DMS79 (cell line): ENCODE data around the gene CPOX.

ENCODE experiments used
- DNase-seq: peaks from one replicate; lab custom pipeline; 2025; lab: John Stamatoyannopoulos, UW

CPOX gene

DNA sequence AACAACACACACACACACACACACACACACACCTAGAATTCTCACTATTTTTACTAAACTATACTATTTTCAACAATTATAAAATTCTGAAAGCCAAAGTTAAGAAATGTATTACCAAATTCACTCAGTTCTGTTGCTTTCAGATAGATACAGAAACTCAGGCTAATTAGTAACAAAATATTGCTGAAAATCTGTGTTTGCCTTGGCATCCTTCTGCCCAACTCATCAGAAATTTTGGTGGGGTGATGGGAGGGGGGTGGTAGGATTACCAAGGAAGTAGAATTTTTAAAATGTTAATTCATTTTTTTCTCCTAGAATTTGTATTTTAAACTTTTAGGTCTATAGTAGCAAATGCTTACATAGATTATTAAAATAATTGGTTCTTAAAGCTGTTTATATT lies 2.7 kb upstream of the CPOX start:
- no peak for DNase-seq

DNA sequence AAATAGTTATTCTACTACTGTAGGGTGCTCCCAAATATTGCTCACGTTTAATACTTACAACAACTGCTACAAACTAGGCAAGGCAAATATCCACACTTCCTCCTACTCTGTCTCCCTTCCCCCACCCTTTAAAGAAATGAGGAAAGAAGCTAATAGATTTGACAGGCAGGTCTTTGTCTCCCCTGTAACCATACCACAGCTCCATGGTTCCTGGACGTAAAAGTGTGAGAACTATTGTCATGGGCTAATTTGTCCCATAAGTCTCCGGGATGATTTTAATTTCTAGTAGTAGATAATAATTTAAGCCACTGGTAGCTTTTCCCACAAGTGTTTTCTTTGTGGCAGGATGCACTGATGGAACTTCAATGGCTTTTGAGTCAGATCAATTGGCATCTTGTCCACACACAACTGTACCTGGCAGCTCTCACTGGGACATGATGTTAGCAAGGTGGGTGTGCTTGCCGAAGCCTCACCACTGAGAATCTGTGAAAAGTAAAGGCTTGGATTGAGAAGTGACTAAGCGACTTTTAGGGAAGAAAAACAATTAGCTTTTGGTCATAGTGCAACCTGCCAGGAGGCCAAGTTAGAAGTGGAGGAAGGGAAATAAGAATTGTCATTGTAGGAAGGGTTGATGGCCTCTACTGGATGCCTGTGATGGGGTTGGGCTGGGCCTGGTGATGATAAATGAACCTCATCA lies 1.4 kb upstream of the CPOX start:
- DNase-seq, result no peak

DNA sequence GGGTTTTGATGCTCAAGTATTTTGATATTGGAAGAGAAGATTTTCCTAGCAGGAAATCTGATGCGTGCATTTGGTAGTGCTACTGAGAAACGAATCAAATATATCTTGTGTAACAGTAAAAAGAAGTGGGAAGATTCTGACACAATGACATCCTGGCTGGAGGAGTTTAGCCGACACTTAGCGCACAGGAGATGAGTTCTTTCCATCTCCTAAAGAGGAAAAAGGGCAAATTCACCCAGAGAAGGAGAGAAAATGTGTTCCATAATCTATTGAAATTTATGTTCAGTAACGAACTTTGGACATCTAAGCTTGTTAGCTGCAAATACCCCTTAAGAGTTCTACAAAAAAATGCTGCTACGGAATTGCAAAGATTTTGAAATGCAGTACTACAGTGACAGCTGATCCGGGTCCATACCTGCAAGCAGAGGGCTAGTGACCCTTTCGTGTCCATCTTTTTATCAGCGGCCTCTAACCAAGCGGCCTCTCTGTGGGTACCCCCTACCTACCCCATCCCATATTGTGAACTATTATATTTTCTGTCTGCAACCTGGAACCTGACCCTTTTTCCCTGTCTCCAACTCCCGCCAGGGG lies 971 bp downstream of the CPOX start:
- DNase-seq, result no peak

DNA sequence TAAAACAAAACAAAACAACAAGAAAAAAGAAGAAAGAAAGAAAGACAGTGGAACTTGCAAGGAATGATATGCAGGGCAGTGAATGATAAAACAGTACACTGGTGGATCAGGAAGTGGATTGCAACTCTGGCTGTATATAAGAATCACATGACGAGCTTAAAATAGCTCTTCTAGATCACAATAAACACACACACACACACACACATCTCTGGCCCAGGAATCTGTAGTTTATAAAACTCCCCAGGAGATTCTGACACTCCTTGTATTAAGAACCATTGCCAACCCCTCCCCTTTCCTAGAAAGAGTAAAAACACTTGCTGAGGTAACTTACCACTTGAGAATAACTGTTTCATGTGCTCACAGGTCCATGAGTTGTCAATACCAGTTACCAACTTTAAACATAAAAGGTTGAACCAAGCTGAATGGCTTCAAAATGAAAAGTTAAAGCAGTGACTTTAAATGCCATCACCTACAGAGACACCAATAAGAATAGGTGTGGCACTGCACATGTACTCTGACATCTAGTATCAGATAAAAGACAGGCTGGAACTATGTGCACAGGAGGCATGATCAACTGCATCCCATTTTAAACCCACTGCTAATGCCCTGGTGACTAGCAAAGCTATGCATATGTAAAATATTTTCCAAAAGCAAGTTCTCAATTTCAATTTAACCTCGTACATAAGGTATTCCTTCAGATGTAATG lies 3.9 kb downstream of the CPOX start:
- no peak for DNase-seq

DNA sequence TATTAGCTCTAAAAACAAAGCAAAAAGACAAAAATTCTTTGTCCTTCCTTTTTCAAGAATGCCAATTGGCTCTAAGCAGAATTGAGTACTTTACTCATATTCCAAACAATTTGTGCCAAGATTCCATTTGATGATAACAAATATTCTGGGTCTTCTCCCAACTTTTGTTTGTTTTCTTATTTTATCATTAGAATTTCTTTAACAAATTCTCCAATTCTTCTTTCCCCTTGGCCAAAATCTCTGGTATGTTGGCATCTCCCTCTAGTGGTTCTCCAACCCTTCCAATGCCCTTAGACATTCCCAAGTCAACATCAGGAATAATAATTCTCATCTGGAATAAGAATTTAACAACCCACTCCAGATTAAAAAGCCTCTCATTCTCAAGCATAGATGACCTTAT lies 5.3 kb downstream of the CPOX start:
- DNase-seq, result no peak

DNA sequence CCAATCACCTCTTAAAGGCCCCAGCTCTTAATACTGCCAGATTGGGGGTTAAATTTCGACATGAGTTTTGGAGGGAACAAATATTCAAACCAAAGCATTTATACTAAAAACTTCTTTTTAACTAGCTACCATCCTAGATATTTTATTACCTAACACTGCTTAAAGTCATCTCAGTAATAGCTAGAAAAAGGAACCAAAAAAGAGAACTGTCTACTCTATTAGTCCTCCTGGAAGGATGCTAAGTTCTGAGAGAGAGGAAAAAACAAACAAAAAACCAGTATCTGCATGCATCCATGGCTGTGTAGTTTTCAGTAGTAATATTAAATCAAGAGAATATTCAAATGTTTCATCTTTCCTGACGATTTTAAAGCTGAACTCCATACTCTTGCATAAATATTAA lies 5.8 kb downstream of the CPOX start:
- DNase-seq, result no peak

DNA sequence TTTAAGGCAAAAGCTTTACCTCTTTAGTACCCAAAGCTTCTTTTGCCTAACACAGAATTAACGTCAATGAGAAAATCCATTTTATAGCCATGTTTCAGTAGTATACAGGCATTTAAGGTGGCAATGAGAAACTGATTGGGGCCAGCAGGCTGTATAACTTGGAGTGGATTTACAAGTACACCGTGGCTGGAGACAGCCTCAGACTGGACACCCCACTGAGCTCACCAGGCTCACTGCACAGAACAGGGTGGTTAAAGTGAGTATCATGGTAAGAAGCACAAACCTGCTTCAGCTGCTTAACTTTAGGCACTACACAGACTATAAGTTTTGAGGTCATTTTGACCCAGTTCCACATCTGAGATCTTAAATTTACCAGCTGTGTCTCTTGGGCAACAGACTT lies 8.9 kb downstream of the CPOX start:
- DNase-seq, result no peak

DNA sequence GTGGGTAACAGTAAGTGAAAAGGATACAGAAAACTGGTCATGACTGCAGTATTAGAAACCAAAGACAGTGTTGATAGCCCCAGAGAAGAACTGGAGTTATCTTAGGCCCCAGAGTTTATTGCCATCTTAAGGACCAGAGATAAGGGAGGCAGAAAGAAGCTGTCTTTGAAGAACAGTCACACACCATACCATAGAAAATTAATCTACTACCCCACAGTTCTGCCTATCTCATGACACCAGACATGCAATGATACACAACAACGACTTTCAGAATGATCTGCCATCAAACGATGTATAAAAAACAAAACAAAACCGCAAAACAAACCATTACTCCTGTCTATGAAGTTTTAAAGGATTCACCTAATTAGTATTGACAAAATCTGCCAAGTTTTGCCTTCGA lies 9.6 kb downstream of the CPOX start:
- DNase-seq, result no peak

DNA sequence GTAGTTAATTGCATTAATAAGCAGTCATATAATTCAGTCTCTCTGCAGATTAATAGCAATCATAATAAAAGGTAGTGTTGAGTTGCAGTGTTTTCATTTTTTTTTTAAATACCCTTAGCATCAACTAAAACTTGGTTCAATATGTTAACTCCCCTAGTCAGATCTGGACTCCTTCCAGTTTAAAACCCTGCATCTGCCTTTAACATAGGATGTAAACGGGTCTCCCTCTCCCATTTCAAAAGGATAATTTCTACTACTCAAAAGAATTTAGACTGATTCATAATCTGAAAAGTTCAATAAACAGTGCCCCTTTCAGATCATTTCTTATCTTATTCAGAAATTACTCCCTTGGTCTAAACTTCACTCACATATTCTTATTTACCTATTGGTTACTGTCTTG lies 11.4 kb downstream of the CPOX start:
- no peak for DNase-seq

DNA sequence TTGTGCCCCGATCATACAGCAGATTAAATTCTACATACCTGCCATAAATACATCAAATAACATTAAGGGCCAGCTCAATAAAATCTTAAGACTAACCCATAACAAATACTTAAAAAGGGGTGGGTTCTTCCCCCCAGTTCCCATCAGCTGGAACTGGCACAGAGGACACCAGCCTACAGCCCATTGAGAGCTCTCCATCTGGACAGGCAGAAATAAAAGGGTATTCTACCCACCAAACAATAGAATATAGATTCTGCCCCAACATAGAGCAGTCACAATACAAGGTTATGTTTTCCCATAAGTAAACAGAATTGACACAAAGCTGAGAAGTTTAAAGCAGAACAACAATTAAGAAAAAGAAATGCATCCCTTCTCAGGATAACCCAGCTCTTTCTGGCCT lies 11.9 kb downstream of the CPOX start:
- no peak for DNase-seq

DNA sequence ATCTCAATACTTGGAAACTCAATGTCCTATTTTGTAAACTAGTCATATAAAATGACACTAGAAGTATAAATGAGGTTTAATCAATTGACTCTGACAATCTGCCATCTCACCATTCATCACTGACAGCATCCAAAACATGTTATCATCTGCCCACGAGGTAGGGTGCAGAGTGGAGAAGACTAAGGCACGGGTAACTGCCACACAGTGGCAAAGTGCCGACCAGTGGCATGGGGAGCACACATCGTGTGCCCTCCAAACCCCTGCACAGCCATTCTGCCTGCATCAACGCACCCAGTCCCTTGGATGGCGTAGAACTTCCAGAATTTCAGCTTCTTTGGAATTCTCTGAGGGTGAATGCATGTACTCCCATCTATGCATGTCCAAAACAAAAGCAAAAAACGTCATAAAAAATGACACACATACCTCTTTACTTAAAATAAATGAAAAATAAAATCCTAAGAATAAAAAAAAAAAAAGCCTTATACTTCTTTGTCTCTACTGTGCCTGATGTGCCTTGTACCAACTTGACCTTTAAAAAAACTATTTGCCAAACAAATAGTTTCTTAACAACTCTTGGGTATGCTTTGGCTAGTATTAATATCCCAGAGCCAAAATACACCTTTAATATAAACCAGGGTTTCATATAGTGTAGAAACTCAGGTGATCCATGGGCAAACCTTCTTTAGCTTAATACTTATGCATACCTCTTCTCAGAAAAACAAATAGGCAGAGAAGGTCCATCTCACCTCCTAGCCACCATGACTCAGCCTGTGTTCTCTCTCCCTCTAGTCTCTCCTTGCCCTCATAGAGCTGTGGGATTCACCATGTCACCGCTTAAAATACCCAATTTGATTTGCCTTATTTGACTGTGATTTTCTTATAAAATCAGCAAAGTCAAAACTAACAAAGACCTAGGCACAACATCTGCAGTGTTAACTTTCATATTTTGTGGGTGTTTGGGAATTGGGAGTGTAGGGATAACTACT lies 12.7 kb downstream of the CPOX start:
- DNase-seq, result no peak

DNA sequence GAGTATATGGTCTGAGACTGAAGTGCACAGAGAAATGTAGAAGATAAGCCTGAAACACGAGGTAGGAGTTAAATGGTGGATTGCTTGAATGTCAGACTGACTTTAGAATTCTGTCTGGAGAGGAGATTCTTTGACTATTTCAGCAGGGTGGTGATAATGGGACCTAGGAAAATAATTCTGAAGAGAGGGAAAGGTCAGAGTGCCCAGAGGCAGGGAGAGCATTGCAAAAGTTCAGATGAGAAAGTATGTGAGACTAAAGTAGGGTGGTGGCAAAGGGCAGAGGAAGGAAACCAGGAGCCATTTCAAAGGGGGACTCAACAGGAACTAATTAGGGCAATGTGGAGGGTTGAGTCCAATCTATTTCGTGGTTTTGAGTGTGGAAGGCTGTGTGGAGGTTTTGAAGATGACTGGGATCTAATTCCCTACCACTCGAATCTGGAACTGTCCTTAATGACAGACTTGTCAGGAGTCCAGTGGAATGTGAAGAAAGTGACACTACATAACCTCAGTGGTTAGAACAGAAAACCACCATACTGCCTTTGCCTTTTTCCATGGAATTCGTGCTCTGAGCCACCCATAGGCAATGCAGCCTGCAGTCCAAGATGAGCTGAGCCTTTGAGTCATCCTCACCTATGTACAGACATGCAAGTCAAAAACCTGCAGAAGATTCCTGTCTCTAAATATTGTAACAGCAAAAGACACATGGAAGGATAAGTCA lies 16.1 kb downstream of the CPOX start:
- DNase-seq, result no peak

DNA sequence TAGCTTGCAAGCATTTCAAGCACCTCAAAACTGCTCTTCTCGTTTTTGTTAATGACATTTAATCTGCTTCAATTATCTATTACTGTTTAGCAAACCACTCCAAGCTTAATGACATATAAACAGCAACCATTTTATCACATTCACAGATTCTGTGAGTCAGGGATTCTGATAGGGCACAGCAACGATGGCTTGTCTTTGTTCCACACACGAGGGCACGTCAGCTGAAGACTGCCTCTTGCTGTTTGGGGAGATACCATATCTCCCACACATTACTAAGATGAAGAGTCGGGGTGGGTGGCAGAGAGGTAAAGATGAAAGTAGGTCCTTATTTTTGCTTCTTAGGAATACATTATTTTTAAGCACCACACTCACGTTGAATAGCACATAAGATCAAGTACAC lies 19.3 kb downstream of the CPOX start:
- no peak for DNase-seq

DNA sequence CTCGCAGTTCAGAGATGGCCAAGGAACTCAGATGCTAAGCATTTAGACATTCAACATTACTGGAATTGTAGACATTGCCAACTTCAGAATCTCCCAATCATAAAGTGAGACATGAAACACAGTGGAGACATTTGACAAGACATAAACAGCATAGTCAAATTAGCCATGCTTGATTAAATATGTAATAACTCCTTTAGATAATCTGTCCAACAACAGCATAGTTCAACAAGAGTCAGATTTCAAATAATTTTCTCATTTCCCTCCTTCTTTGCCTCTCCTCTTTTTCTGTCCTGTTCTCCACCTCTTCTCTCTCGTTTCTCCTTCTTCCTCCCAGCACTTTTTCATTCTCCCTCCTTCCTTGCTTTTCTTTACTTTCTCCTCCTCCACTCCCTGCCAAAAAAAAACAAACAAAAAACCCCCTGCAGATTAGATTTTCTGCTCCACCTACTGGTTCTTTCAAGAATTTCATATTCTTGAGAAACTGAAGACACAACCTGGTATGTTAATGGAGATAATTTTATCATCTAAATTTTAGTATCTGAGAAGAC lies 20.2 kb downstream of the CPOX start:
- DNase-seq, result no peak

DNA sequence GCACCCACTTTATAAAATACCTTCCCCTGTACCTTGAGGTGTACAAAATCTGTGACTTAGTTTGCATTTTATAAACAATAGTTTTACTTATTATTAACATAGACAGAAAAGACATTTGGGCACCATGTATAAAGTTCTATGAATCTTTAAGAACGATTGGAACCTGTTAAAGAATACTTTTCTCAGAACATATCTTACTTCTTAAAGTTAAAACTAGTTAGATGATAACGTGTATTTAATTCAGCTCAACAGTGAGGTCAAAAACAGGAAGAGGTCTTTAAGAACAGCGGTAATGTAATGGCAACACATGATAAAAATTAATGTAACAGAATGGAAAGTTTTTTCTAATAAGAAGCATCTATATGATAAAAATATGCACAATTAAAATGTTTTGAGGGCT lies 25.0 kb downstream of the CPOX start:
- DNase-seq, result no peak

DNA sequence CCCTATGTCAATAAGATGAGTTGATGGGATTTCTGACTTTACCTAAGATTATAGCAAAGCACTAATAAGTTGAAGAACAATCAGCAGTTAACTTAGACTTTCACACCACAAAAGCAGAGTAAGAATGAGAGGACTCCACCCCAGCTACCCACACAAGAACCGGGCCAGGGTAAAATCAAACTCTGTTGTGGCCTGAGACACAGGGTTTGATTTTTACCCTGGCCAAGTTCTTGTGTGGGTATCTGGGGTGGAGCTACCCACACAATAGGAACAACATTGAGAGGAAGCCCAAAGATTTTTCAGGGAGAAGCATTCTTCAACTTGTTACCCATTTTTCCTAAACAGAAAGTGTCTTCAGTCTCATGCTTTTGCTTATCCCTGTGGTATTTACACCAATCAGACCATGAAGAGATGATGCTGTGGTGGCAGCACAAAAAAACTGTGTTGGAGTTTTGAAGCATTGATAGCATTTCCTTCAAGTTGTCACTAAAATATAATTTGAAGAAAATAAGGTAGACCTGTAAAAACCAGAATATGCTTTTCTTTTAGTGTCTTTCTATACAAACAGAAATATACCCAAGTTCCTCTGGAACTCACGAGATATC lies 25.6 kb downstream of the CPOX start:
- no peak for DNase-seq

DNA sequence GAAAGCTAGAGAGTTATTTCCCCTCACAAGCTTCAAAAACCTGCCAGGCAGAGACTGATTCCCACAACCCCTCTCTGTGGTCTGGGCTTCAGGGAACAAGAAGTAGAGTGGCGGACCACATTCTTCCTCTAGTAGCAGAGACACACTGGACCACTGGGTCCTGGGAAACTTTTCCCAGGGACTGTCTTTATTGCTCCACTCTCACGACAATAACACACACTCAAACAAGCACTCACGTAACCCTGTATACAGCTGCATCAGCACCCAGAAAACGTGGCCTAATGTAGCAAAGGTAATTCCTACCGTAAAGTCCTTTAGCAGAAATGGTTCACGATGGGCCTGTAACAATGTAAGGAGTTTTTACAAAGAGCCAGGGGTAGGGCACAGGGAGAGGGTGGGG lies 27.6 kb downstream of the CPOX start:
- DNase-seq, result no peak

DNA sequence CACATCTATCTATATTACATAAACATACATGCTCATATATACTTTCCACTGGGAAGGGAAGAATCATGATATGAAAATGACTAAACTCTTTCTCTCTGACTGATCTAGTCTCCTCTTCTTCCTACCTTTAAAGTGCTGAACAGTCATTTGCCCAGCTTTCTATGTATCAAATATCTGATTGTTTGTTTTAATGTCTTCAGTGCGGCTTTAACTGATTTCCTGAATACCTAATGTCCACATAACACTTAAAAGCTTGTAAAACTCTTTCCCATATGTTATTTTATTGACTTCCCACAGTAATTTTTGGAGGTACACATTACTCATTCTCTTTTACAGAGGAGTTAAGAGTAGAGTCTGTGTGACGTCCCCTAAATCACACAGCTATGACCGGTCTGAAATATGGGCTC lies 28.2 kb downstream of the CPOX start:
- no peak for DNase-seq

DNA sequence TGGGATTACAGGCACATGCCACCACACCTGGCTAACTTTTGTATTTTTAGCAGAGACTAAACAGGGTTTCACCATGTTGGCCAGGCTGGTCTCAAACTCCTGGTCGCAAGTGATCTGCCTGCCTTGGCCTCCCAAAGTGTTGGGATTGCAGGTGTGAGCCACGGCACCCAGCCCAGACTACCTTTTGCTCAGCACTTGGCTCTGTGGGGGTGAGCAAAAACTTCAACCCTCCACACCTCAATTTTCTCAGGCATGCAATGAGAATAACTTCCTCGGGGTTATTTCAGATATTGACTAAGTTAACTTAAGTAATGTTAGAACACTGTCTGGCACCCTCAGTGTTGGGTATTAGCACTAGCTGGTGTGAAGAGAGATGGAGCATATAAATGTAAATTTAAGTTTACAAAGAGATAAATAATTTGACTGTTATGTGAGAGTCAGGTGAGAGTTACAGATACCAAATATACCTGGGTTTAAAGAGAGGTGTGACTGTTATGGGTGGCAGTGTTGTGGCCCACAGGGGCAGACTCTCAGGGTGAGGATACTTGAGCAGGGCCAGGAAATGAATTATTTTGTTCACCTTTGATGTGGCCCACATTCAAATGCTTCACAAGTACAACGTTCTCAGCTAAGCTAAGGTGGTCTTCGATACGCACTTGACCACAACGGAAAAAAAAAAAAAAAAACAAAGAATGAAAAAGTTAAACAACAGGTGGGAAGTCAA lies 29.0 kb downstream of the CPOX start:
- no peak for DNase-seq

DNA sequence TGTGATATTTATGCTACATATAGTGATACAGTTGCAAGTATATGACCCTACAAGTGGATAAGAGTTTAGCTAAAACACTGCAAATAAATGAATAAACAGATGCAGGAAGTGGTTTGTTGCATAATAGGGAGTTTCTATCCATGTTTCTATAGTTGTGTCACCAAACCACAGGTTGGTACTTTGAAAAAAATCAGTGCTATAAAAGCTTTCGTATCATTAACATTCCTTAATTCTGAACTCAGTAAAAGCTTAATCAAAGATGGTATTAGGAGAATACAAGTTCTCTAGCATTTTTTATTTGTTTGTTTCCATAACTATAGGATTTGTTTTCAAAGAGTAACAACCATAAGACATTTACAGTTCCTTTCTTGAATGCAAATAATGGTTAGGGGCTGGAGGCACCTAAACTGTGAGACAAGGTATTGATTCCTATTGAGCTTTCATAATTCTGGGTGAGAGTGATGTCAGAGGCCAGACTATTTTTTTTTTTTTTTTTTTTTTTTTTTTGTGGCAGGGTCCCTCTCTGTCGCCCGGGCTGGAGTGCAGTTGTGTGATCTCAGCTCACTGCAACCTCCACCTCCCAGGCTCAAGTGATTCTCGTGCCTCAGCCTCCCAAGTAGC lies 29.6 kb downstream of the CPOX start:
- DNase-seq, result no peak
